HG03097 (cell line): ENCODE measurements around the gene PTPRT.

Experiments
- ATAC-seq: cut with Tn5 transposase; IDR thresholded peaks from one replicate; pipeline ENCODE4 v1.9.1; 2021; ENCODE audit not compliant: unreplicated experiment, low FRiP score

PTPRT gene

DNA sequence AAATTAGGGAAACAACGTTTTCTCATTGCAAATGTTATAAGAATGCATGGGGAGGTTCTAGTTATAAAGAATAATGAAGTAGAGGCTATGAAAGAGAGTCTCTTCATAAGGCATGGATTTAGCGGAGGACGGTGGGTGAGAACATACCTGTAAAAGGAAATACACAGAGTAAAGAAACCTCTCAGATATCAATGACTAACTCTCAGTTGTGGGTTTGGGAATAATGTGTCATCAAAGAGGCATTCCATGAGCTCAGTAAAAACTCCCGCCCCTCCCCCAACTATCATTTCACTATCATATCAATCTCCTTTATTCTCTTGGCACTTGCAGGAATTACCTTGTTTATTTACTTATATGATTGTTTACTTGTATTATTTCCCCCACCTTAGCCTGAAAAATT lies 695.4 kb downstream of the PTPRT start:
- no peak for ATAC-seq

DNA sequence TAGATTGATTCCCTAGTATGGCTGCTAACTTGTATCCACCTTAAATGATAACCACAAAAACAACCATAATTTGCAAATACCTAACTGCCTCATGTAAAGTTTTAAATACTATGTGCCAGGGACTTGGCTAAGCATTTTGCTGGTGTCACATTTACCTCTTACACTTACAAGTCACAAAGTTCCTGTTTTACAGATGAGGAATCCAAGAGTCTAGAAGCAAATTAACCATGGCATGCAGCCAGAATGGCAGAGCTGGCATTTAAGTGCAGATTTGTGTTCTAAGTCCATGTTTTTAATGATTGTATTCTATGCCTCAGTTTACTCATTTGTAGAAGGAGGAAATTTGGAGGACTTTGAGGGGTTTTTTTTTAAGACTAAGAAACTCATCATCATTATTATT lies 696.7 kb downstream of the PTPRT start:
- ATAC-seq: no peak

DNA sequence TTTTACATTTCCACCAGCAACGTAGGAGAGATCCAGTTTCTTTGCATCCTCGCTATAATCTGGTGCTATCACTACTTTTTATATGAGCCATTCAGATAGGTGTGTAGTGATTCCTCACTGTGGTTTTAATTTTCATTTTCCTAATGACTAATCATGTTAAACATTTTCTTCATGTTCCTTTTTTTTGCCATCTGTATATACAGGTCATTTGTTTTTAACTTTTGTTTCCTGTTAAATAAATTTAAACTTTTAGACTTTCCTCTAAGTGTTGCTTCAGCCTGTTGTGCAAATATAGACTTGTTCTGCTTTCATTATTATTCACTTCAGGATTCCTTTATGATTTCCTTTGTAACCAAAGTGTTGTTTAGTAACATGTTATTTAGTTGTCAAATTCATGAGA lies 697.4 kb downstream of the PTPRT start:
- ATAC-seq: peak; percentile 52

DNA sequence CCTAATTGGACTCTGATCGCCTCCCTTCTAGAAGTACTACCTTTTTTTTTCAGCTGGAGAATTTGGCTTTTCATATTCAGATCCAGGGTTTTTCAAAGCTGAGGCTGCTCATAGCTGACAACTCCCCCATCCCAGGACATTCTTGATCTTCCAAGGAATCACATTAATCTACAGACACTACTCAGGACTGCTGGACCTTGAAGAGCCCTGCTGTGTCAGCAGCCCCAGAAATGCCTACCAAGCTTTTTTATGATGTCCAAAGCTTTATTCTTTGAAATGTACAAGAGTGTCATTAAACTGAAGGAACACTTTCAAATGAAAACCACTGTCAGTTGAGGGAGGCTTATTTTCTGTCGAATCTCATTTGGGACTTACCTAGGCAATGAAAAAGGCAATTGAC lies 704.1 kb downstream of the PTPRT start:
- ATAC-seq: no peak

DNA sequence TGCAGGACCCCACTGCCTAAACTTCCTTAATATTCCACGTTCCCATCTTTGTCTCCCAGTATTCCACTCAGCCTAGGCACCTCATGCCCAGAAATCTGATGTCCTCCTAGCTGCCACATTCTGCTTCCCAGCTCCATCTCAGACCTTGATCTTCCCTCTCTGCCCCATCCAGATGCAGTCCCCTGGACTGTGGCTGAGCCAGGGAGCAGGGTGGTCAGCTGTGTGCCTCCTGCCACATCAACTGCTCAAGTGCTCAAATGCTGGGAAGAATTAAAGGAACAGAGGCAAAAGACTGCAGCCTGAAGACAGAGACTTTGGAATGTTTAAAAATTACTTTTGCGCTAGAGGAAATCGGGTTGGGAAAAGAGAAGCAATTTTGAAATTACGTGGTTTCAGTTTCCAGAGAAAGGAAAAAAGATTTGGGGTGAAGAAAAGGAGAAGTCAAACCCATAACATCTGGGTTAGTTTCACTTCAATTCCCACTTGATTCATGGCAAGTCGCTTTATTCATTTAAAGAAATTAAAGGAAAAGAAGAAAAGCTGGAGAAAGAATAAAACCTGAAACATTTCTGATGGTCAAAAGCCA lies 704.8 kb downstream of the PTPRT start:
- ATAC-seq: no peak

DNA sequence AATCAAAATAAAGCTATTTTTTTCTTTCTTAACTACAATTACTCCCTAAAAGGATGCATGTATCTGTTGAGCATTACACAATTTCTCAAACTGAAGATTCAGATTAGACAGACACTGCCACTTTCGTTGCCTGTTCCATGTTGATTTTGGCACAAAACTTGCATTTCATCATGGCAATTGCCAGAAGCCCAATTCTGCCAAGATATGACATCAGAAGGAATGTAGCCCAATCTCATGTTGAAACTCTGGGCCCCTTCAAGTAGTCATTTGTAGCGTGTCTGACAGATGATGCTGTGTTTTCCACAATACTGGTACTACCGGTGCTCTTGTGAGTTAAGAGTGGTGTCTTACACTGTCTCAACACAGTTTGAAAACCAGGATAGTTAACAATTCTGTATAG lies 705.4 kb downstream of the PTPRT start:
- ATAC-seq: no peak

DNA sequence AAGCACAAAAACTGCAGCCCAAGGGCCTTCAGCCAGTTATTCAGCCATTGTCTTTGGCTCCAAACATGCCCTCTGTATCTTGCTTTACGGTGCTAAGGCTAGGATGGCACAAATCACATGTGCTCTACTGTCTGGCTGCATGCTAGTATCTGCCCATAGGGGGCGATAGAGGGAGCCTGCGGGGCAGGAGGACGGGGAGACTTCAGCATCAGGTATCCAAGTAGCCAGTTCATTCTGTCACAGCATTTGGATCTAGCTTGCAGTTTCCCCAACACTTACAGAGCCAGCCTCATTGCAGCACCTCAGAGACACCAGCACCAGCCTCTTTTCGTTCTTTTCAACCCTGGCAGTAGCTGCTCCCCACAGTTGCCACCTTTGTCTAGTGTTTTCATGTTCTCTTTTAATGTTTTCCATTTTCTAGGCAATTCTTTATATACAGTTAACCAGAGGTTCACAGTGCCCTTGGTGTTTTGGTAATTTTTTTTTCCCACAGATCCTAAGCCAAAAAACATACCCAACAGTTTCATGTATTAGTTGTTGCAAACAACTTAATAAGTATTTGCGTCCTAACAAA lies 705.9 kb downstream of the PTPRT start:
- ATAC-seq: no peak

DNA sequence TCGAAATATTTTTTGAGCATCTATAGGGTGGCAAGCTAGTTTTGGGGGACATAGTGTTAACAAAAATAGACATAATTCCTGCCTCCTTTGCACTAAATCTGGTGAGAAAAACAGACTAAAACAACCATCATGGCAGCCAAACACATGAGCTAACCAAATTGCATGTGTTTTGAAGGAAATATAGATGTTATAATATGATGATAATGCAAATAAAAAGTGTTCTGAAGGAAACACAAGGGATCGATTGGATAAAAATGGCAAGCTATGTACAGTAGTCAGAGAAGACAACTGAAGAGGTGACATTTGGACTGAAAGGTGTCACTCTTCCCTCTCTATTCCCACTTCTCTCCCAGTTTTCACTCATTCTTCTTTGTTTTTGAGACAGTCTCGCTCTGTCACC lies 706.9 kb downstream of the PTPRT start:
- no peak for ATAC-seq

DNA sequence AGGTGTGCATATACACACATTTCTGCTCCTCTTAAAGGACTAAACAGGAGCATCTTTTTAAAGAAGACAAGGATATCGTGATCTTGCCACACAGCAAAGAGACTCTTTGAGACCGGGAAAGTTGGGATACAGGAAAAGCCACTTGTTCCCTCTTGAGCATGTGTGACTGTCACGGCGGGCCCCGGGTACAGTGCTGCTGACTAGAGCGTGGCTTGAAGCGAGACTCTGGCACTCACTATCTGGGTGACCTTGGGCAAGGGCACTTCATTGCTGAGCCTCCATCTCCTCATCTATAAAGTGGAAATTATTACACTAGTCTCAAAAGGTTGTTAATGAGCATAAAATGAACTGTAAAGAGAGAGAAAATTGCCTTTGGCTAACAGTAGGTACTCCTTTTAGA lies 713.9 kb downstream of the PTPRT start:
- no peak for ATAC-seq

DNA sequence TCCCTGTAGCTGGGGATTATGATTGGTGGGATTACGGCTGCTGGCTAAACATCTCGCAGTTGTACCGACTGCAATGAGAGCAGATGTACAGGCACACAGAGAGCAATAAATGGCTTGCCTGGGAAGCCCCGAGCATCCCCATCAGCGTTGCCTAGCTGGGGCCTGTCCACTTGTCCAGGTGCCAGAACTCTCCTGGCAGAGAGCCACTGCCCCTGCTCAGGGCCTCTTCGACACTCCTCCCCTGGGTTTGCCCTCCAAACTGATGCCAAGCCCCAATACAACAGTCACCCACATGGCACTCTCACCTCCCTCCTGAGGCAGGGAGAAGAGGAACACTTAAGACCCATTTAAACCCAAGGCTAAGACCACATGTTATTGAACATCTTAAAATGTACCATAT lies 715.1 kb downstream of the PTPRT start:
- ATAC-seq: no peak

DNA sequence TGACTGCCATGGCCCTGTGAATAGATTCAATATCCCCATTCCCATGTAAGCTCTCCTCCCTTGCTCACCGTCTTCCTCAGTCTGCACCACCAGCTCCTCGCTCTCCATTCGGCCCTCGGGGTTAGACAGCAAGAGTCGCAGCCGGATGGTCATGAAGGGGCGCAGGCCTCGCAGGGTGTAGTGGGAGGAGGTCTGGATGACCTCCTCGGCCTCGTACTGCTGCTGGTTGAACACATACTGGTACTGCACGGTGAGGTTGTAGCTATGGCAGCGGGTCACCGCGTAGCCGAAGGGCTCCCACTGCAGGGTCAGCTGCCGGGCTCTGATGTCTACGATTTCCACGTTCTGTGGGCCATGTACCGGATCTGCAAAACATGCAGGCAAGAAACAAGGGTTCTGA lies 717.5 kb downstream of the PTPRT start:
- ATAC-seq: no peak

DNA sequence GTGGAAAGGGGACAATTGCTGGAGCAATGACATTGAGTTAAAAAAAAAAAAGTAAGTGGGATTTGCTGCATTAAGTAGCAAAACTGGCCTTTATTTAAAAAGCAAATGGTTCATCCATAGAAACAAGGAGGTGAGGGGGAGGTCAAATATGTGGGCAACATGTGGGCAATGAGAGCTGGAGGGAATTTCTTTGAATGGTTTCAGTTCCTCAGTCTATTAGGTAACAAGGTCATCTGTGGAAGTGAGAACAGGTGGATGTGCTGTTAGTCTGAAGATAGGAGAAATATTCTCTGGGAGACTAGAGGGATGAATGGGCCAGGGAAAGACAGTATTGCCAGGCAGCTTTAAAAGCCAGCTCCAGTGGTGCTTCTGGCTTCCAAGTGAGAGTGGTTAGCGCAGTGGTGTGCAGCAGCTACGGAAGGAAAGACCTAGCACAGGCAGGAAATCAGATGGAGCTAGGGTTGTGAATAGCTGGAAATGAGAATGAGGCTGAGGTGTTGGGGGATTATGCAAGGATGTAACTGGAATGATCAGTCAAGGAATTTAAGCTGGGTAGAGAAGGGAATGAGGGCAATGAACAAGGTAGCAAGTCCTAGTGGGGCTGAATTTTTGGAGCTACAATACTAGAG lies 727.6 kb downstream of the PTPRT start:
- no peak for ATAC-seq

DNA sequence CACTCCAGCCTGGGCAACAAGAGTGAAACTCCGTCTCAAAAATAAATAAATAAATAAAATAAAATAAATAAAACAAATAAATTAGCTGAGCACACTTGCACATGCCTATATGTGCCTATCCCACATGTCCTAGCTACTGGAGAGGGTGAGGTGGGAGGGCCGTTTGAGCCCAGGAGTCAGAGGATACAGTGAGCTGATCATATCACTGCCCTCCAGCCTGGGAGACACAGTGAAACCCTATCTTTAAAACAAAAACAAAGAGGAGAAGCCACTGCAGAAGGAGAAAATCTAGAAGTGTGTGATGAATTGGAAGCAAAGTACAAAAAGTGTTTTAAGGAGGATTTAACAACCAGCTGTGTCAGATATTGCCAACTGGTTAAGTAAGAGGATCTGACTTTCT lies 728.4 kb downstream of the PTPRT start:
- ATAC-seq: no peak

DNA sequence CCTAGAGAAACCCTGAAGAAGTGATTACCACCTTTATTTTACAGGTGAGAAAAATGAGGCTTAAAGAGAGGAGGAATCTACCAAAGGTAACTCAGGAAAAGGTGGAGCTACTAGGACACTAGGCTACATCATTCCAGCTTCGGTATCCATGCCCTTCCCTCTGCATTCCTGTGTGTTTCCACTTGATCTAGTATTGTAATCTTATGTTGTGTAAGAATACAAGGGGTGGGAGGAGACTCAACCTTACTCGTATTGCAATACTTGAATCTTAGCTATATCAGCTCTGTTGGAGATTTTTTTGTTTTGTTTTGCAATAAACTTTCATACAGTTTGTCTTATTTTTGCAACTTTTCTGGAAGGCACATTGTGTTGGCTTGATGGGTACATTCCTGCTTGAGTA lies 742.4 kb downstream of the PTPRT start:
- no peak for ATAC-seq

DNA sequence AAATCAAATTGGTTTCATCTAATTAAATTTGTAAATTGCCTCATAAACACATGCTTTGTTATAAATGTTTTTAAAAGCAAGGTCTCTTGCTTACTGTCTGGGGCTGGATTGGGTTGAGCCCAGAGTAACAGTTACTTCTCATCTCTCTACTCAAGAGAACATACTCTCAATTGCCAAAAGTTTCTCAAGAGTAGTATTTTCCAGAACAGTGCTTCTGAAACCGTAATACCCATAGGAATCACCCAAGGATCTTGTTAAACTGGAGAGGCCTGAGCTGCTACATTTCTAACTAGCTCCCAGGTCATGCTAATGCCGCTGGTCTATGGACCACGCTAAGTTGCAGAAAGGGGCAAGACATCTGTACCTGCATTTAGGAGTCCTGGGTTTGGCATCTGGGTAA lies 744.9 kb downstream of the PTPRT start:
- ATAC-seq: no peak

DNA sequence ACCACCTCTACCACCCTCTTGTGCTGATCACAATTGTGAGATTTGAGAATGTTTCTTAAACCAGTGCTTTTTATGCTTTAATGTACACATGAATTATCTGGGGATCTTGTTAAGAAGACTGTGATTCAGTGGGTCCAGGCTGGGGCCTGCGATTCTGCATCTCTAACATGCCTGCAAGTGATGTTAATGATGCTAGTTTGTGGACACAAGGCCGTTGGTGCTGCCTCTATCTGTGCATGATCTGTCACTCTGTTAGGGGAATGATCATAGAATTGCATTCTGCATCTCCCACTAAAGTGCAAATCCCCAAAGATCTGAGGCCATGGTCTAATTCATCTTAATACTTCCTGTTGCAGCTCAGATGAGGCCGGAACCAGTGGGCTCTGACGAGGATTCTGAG lies 746.5 kb downstream of the PTPRT start:
- no peak for ATAC-seq

DNA sequence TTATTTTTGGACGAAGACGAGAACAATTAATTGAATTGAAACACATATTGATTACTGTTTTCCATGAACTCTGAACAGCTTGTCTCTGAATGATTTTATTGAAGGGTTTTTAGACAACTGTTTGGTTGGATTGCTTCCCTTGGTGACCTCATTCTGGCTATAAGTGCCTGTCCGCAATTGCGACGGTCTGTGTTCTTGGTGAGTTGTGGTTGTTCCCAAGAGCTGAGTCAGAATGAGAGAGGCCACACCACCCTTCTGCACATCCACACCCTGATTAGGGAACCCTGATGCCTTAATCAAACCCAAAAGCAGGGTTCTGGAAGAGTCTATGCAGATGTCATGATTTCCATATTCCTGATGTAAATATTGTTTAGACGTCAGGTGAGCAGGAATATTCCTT lies 747.0 kb downstream of the PTPRT start:
- no peak for ATAC-seq

DNA sequence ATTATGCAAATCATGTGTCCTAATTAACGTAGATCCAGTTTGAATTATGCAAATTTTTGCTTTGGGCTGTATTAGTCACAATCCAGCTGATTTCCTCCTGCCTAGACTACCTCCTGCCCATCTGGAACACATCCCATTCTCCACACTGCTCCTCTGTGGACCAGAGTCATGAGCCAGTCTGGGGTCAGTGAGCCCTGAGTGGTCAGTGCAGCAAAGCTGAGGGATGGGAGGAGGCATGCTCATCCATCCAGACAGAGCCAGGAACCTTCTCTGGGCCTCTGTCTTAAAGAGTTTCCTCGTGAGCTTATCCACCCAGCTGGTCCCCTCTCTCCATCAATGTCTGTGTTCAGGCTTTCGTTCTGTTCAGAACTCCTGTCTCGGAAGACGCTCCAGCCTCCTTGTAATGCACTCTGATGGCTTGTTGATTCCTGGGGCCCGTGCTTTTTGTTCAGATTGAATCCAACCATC lies 747.8 kb downstream of the PTPRT start:
- no peak for ATAC-seq

DNA sequence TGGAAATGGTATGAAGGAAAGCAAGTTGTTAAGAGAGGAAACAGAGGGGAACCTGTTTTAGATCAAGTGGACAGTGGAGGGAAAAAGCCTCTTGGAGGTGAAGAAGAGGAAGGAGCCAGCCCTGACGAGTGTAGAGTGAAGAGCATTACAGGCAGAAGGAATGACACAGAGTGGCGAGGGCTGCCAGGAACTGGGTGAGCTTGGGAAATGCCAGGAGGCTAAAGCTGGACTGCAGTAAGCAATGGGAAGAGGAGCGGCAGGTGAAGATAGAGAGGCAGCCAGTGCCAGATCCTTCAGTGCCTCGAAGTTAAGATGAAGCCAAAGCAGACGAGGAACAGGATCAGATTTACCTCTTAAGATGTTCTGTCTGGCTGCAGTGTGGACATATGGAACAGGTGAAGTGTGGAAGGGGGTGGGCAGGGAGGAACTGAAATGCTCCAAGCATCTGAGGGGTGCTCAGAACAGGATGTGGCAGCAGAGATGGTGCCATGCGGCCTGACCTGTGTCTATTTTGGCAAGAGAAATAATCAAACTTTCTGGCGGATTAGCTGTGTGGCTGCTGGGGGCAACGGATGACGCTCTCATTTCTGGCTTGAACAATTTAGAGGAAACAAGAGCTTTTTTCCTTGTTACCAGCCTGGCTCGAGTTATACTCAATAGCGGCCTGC lies 748.4 kb downstream of the PTPRT start:
- no peak for ATAC-seq

DNA sequence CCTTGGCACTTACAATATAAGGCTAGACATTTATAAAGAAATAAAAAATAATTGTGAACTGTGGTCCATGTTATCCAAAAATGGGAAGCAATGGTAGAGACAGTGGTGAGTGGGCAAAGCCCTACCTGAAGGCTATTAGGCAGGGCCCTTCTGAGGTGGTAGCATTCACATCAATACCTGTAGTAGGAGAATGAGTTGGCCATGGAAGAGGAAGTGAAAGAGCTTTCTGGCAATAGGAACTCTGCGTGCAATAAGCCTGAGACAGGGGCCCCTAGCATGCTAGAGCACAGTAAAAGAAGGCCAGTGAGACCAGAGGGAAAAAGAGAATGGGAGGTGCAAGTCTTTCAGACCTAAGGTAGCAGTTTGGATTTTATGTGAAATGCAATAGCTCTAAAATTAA lies 754.5 kb downstream of the PTPRT start:
- peak; percentile 92 for ATAC-seq

DNA sequence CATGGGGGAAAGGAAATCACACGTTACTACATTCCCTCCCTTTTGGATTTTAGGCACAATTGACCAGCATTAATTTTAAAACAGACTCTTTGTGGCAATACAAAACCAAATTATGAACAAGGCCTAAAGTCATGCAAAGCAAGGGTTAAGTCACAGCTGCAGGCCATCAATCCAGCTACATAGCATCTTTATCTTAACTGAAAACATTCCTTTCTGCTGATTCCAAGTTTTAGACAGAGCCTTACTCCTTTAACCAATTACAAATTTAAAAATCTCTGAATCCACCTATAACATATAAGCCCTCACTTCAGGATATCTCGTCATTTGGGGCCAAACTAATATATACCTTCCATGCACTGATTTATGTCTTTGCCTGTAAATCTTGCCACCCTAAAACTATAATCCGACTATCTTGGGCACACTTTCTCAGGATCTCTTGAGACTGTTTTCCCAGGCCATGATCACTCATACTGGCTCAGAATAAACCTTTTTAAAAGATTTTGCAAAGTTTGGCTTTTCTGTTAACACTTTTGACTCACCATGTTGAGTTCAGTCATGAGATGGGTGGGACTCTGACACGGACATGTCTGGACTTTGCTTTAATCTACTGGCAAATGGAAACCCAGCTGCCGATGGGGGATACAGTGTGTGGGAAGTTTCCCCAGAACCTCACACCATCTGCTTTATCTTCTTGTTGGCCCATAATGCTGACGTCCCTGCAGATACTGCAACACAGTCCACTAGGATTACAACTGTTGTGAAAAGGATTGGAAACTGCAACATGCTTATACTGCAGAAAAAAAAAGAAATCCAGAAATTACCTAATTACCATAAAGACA lies 757.0 kb downstream of the PTPRT start:
- no peak for ATAC-seq
